Transverse colon (tissue), 4 donors: Measurements from ENCODE around the gene IL17C. TPM values are rescaled to one million over a fixed set of nuclear protein-coding genes. Genes with fewer than 3 reads are reported as not detected.

Experiments used
- DNase-seq: peaks from one replicate; pipeline ENCODE4 v3.0.0-alpha.2; 2019
- H3K27ac ChIP-seq, 4 donors: fragments of 200-600 bp; sonication (generic); 2 replicates each; pipeline ENCODE4 v1.5.1; 2016 to 2018; ENCODE audit warnings: inconsistent platforms in 4 of 4
- H3K27me3 ChIP-seq: fragments of 200-600 bp; sonication (generic); 2 replicates; pipeline ENCODE4 v1.5.1; 2017; ENCODE audit warnings: inconsistent platforms
- H3K36me3 ChIP-seq, 4 donors: fragments of 200-600 bp; sonication (generic); 2 replicates each; pipeline ENCODE4 v1.5.1; 2017 to 2019; ENCODE audit warnings: inconsistent platforms in 4 of 4
- H3K4me1 ChIP-seq, 4 donors: fragments of 200-600 bp; sonication (generic); 2 replicates each; pipeline ENCODE4 v1.5.1; 2017 to 2020; ENCODE audit warnings: inconsistent platforms in 4 of 4
- H3K4me3 ChIP-seq, 4 donors: fragments of 200-600 bp; sonication (generic); 1 replicate in 1 of 4; 2 replicates in 3 of 4; pipeline versions ENCODE4 v1.5.1 to v1.6.1; 2017 to 2019; ENCODE audit warnings: inconsistent platforms in 4 of 4
- H3K9me3 ChIP-seq, 2 donors: fragments of 200-600 bp; sonication (generic); 2 replicates each; pipeline ENCODE4 v1.5.1; 2017 to 2019; ENCODE audit warnings: inconsistent platforms in 2 of 2
- CTCF ChIP-seq, 5 experiments: fragments of 200-600 bp in 3 of 5; fragments of 450-650 bp in 2 of 5; sonication (generic) in 3 of 5; IDR thresholded peaks; 1 replicate in 2 of 5; 2 replicates in 3 of 5; pipeline ENCODE4 v1.5.1; 2016 to 2017; ENCODE audit warnings: antibody characterized with exemption in 5 of 5, inconsistent platforms in 3 of 5, mild to moderate bottlenecking in 2 of 5, moderate library complexity in 1 of 5
- EP300 ChIP-seq: sonication (generic); formaldehyde crosslinking; IDR thresholded peaks from one replicate; pipeline ENCODE4 v1.6.1; 2017; ENCODE audit warnings: antibody characterized with exemption, low read depth
- POLR2A ChIP-seq: fragments of 450-650 bp; IDR thresholded peaks from one replicate; pipeline ENCODE4 v1.6.1; 2016; ENCODE audit warnings: antibody characterized with exemption, mild to moderate bottlenecking, moderate library complexity
- POLR2AphosphoS5 ChIP-seq, 3 donors: sonication (generic); formaldehyde crosslinking; IDR thresholded peaks; one replicate each; pipeline ENCODE4 v1.6.1; 2016; ENCODE audit warnings: antibody characterized with exemption in 3 of 3
- whole genome bisulfite sequencing, 2 donors: methylation state at CpG; one replicate each; pipeline ENCODE4 v1.1.5; 2018; ENCODE audit warnings: low coverage in 1 of 2; 5-methylcytosine and 5-hydroxymethylcytosine counted together
- in situ Hi-C, 4 donors: fragments of 200-750 bp; cut with MboI; loops; one replicate each; pipeline versions ENCODE4 v1.15.0 to v1.15.1; 2017; ENCODE audit warnings: low sequenced_read_pairs in 3 of 4, low pct_ligation_motif_present in 1 of 4, low pct_unique_long_range_greater_than_20kb in 1 of 4
- intact Hi-C: fragments of 100-400 bp; cut with DNase I; formaldehyde crosslinking; loops from one replicate; pipeline ENCODE4 v1.15.1; 2023; ENCODE audit warnings: low total_unique reads
- total RNA-seq, 4 donors: library from RNA; depleted of rRNA; stranded (reverse); fragments of >200 nt; gene quantifications; one replicate each; pipeline ENCODE4 v1.1.0, GENCODE V29; 2016

The IL17C gene
- total RNA-seq, 4 donors from 2014 or later, result not detected

- intact Hi-C loops, result no loop called here
- WGBS, 2 donors, result 33% methylated on average over 17 of the region's 24 CpGs; no CpG with 5 or more reads in 1 of the 2 donors
- DNase-seq, result peak; percentile 81
- Histone ChIP-seq H3K4me1 (peaks cover 9 to 29% (median 21%) of the 10 kb centered on the region in 4 donors), H3K27ac (peak overlapping the region; percentile 85 to 89 (median 88)), H3K36me3 (peaks cover 0 to 7% (median 0%) of the 10 kb centered on the region in 4 donors), H3K4me3 (peak overlapping the region; percentile 53 to 82 (median 69)), H3K27me3 (no peaks in the 10 kb centered on the region), H3K9me3 (no peaks in the 10 kb centered on the region)
- in situ Hi-C loops, result no loop called here
- TF ChIP-seq POLR2A (peak; percentile 7), CTCF (IDR thresholded peaks at IDR 0.05) (no peak), EP300 (no peak), POLR2AphosphoS5 (IDR thresholded peaks at IDR 0.05) (peak in 2 of 3 donors; percentile 19 to 25)
Observed at GRCh38 chr16:88651276-88651988, 13.1 kb downstream of the IL17C start.

- peak overlapping the region; percentile 85 to 89 (median 88) for H3K27ac ChIP-seq
- WGBS, 2 donors, result 89% methylated on average over 23 of the region's 29 CpGs; no CpG with 5 or more reads in 1 of the 2 donors
- peaks cover 9 to 24% (median 21%) of the 10 kb centered on the region in 4 donors for H3K4me1 ChIP-seq
- intact Hi-C loops (no loop called here), in situ Hi-C loops (no loop called here)
- no peaks in the 10 kb centered on the region for H3K27me3 ChIP-seq
- no peaks in the 10 kb centered on the region for H3K9me3 ChIP-seq
- H3K36me3 ChIP-seq, result peaks cover 0 to 7% (median 0%) of the 10 kb centered on the region in 4 donors
- no peak overlapping the region for H3K4me3 ChIP-seq
- no peak for TF ChIP-seq CTCF (IDR thresholded peaks at IDR 0.05)
- TF ChIP-seq EP300, result no peak
- no peak for TF ChIP-seq POLR2AphosphoS5 (IDR thresholded peaks at IDR 0.05)
- TF ChIP-seq POLR2A, result no peak
- no peak for DNase-seq
Observed at GRCh38 chr16:88651989-88652761, 13.8 kb downstream of the IL17C start.

- Histone ChIP-seq H3K4me3 (no peak overlapping the region), H3K27me3 (no peaks in the 10 kb centered on the region), H3K36me3 (peaks cover 0 to 7% (median 0%) of the 10 kb centered on the region in 4 donors), H3K4me1 (peaks cover 9 to 24% (median 21%) of the 10 kb centered on the region in 4 donors), H3K27ac (no peak overlapping the region), H3K9me3 (no peaks in the 10 kb centered on the region)
- TF ChIP-seq CTCF (IDR thresholded peaks at IDR 0.05), result no peak
- no peak for TF ChIP-seq POLR2AphosphoS5 (IDR thresholded peaks at IDR 0.05)
- TF ChIP-seq POLR2A, result no peak
- DNase-seq, result no peak
- in situ Hi-C loops, result no loop called here
- 97% methylated on average over 8 of the region's 8 CpGs; no CpG with 5 or more reads in 1 of the 2 donors for WGBS, 2 donors
- intact Hi-C loops, result no loop called here
Observed at GRCh38 chr16:88652762-88653063, 14.3 kb downstream of the IL17C start.

- no peak overlapping the region for H3K27ac ChIP-seq
- intact Hi-C loops (no loop called here), in situ Hi-C loops (no loop called here)
- WGBS, 2 donors, result 95 to 100% methylated on average over 3 to 13 of the region's 13 CpGs
- no peak for DNase-seq
- TF ChIP-seq EP300 (no peak), POLR2A (no peak), CTCF (IDR thresholded peaks at IDR 0.05) (no peak), POLR2AphosphoS5 (IDR thresholded peaks at IDR 0.05) (no peak)
- H3K4me3 ChIP-seq, result no peak overlapping the region
- H3K36me3 ChIP-seq, result peaks cover 0 to 7% (median 0%) of the 10 kb centered on the region in 4 donors
- peaks cover 9 to 24% (median 21%) of the 10 kb centered on the region in 4 donors for H3K4me1 ChIP-seq
- H3K9me3 ChIP-seq, result no peaks in the 10 kb centered on the region
- H3K27me3 ChIP-seq, result no peaks in the 10 kb centered on the region
Observed at GRCh38 chr16:88653101-88653500, 14.7 kb downstream of the IL17C start.
